Endothelial cell (in vitro differentiated cells): ENCODE data around the gene KLK13. TPM values are rescaled to one million over a fixed set of nuclear protein-coding genes. Genes with fewer than 3 reads are reported as not detected.
A peak's percentile ranks its signal among the peaks of the same experiment; 100 is the strongest.

Experiments
- DNase-seq: peaks from one replicate; pipeline ENCODE4 v3.0.0; 2021; ENCODE audit warnings: low spot score
- H3K27ac Mint-ChIP-seq: one replicate; pipeline ENCODE4 v1.8.0; 2021; ENCODE audit warnings: mixed read lengths, inconsistent platforms; ENCODE audit not compliant: unreplicated experiment
- H3K27me3 Mint-ChIP-seq: one replicate; pipeline ENCODE4 v1.8.0; 2021; ENCODE audit warnings: mild to moderate bottlenecking, moderate library complexity, mixed read lengths, inconsistent platforms; ENCODE audit not compliant: unreplicated experiment
- H3K36me3 Mint-ChIP-seq: one replicate; pipeline ENCODE4 v1.8.0; 2021; ENCODE audit warnings: mild to moderate bottlenecking, low read depth, mixed read lengths, inconsistent platforms; ENCODE audit not compliant: unreplicated experiment
- H3K4me1 Mint-ChIP-seq: one replicate; pipeline ENCODE4 v1.8.0; 2021; ENCODE audit warnings: mild to moderate bottlenecking, mixed read lengths, inconsistent platforms; ENCODE audit not compliant: unreplicated experiment
- H3K4me3 Mint-ChIP-seq: one replicate; pipeline ENCODE4 v1.8.0; 2021; ENCODE audit warnings: mild to moderate bottlenecking, mixed read lengths, inconsistent platforms; ENCODE audit not compliant: unreplicated experiment
- H3K9me3 Mint-ChIP-seq: one replicate; pipeline ENCODE4 v1.8.0; 2021; ENCODE audit warnings: mixed read lengths, inconsistent platforms; ENCODE audit not compliant: unreplicated experiment
- total RNA-seq: library from RNA; stranded (reverse); fragmentation: NEBNext Ultra II Directional; extraction: Animal tissue kit (Norgen Biotek cat#: 25700); gene quantifications from one replicate; pipeline ENCODE4 v1.2.1, GENCODE V29; 2021; ENCODE audit not compliant: unreplicated experiment
- TF ChIP-seq, protein P1 (sequence below): fragments of 200-600 bp; sonication (generic); IDR thresholded peaks from one replicate; pipeline ENCODE4 v1.5.0; 2021; ENCODE audit warnings: antibody characterized with exemption; ENCODE audit not compliant: unreplicated experiment

The KLK13 gene
- total RNA-seq, 1 donor from 2014 or later: 0.67 TPM

DNA sequence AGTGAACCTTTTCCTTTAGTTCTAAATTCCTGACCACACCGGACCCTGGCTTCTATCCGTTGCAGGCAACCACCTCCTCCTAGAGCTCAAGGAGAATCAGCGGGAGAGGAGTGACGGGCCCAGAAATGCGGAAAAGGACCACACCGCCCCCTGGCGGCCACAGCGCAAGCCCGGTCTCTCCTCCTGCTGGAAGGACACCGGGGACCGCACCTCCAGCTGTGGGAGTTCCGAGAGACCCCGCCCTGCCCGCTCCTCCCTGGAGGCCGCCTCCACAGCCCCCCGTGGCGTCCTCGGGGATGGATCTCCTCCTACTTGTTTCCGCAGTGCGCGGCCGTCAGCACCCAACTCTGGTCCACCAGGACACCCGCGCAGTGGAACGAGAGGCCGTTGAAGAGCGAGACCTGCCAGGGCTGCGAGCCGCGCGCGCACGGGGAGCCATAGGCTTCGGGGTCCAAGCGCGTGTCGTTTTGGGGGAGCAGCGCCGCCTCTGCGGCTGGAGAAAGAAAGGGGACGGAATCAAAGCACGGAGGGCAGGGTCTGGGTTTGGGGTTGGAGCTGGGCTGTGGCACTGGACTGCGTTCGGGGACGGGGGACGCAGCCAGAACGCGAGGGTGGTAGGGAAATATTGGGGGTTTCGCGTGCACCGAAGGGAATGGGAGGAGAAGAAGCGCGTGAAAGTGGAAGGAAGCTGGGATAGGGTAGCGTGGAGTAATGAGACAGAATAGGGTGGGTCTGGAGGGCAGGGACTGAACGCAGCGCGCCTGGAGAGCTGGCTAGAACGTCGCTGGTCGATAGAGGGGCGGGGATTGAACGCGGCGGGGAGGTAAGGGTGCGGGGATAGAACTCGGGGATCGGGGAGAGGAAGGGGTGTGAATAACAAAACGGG, 47.9 kb downstream of the KLK13 start:
- peak overlapping the region; percentile 89 for H3K4me3 Mint-ChIP-seq
- peaks cover 11% of the 10 kb centered on the region for H3K36me3 Mint-ChIP-seq
- H3K27ac Mint-ChIP-seq: peak overlapping the region; percentile 41
- peak; percentile 86 for DNase-seq
- H3K27me3 Mint-ChIP-seq: peaks cover 14% of the 10 kb centered on the region
- H3K9me3 Mint-ChIP-seq: no peaks in the 10 kb centered on the region
- H3K4me1 Mint-ChIP-seq: peaks cover 15% of the 10 kb centered on the region
- TF ChIP-seq, protein P1, sequence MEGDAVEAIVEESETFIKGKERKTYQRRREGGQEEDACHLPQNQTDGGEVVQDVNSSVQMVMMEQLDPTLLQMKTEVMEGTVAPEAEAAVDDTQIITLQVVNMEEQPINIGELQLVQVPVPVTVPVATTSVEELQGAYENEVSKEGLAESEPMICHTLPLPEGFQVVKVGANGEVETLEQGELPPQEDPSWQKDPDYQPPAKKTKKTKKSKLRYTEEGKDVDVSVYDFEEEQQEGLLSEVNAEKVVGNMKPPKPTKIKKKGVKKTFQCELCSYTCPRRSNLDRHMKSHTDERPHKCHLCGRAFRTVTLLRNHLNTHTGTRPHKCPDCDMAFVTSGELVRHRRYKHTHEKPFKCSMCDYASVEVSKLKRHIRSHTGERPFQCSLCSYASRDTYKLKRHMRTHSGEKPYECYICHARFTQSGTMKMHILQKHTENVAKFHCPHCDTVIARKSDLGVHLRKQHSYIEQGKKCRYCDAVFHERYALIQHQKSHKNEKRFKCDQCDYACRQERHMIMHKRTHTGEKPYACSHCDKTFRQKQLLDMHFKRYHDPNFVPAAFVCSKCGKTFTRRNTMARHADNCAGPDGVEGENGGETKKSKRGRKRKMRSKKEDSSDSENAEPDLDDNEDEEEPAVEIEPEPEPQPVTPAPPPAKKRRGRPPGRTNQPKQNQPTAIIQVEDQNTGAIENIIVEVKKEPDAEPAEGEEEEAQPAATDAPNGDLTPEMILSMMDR: peak; percentile 80

DNA sequence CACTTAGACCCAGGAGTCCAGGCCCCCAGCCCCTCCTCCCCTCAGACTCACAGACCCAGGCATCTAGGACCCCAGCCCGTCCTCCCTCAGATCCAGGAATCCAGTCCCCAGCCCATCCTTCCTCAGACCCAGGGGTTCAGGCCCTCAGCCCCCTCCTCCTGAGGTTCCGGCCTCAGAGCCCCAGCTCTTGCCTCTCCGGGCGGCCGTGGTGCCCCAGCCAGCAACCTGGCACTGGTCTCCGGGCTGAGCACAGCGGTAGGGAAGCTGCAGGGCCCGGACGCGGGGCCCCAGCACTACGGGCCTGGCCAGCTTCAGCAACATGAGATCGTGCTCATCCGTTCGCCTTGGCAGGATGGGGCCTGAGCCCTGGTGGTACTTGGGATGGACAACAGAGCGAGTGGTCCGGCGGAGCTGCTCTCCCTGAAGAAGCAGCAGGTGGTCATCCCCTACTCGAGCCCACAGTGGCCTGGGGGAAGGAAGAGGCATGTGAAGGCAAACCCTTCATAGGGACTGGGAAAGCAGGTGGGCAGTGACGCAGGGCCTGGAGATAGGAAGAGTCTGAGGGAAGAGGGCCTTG, 49.1 kb downstream of the KLK13 start:
- TF ChIP-seq, protein P1: no peak
- H3K9me3 Mint-ChIP-seq: no peaks in the 10 kb centered on the region
- peaks cover 13% of the 10 kb centered on the region for H3K27me3 Mint-ChIP-seq
- H3K36me3 Mint-ChIP-seq: peaks cover 11% of the 10 kb centered on the region
- H3K27ac Mint-ChIP-seq: no peak overlapping the region
- H3K4me1 Mint-ChIP-seq: peaks cover 15% of the 10 kb centered on the region
- DNase-seq: no peak
- H3K4me3 Mint-ChIP-seq: peak overlapping the region; percentile 34

GRCh38 chr19:51014242-51014641, 50.6 kb downstream of the KLK13 start:
- Mint-ChIP-seq H3K4me1 (peaks cover 7% of the 10 kb centered on the region), H3K27ac (no peak overlapping the region), H3K27me3 (peaks cover 11% of the 10 kb centered on the region), H3K4me3 (no peak overlapping the region), H3K36me3 (peaks cover 11% of the 10 kb centered on the region), H3K9me3 (no peaks in the 10 kb centered on the region)
- TF ChIP-seq, protein P1: no peak
- no peak for DNase-seq

DNA sequence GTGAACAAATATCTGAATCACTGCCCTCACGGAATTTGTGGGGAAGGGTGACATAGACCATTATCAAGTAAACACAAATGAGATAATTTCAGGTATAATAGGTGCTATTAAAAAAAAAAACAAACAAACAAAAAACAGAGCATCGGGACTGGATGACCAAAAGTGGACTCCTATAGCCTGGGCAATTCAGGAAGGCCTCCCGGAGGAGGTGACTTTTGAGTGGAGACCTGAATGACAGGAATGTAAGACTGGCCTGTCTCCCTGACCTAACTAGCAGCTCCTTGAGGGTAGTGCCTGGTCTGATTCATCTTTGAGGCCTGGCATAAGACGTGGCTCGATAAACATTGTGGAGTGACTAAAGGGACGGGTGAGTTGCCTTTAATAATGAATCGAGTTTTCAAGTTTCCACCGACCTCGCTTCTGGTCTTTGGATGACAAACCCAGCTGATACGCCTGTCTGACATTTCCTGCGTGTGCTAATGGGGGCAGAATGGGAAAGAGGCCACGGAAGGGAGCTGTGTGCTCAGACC, 52.2 kb downstream of the KLK13 start:
- Mint-ChIP-seq H3K27ac (peak overlapping the region; percentile 24), H3K4me1 (peaks cover 5% of the 10 kb centered on the region), H3K9me3 (no peaks in the 10 kb centered on the region), H3K4me3 (no peak overlapping the region), H3K36me3 (peaks cover 6% of the 10 kb centered on the region), H3K27me3 (peaks cover 9% of the 10 kb centered on the region)
- DNase-seq: no peak
- TF ChIP-seq, protein P1: no peak
